SU-DHL-6 (cell line): ENCODE measurements around the gene MAT2A.

Source experiments
- H2AFZ ChIP-seq: fragments of 200-600 bp; sonication (generic); 2 replicates; pipeline ENCODE4 v1.6.1; 2014; ENCODE audit warnings: low read depth, mild to moderate bottlenecking, moderate library complexity, mixed read lengths, antibody characterized with exemption, low read length; ENCODE audit not compliant: severe bottlenecking
- H3F3A ChIP-seq: fragments of 200-600 bp; shearing (Covaris generic); 2 replicates; pipeline ENCODE4 v1.6.0; 2016; ENCODE audit warnings: antibody characterized with exemption, mild to moderate bottlenecking; ENCODE audit not compliant: insufficient read depth
- H3K27ac ChIP-seq: fragments of 200-600 bp; sonication (generic); 2 replicates; pipeline ENCODE4 v1.5.1; 2016; ENCODE audit warnings: low read depth, mild to moderate bottlenecking, low read length, moderate library complexity, mixed read lengths
- H3K27me3 ChIP-seq: fragments of 200-600 bp; sonication (generic), shearing (Covaris generic); 2 replicates; pipeline ENCODE4 v1.6.0; 2014; ENCODE audit warnings: mild to moderate bottlenecking, low read length
- H3K36me3 ChIP-seq: fragments of 200-600 bp; sonication (generic); 2 replicates; pipeline ENCODE4 v1.6.1; 2014; ENCODE audit warnings: mild to moderate bottlenecking, low read length, mixed read lengths
- H3K4me2 ChIP-seq: fragments of 300-600, 200-600 bp; shearing (Covaris generic), sonication (generic); 2 replicates; pipeline ENCODE4 v1.6.0; 2014; ENCODE audit warnings: low read length, low read depth, mild to moderate bottlenecking; ENCODE audit not compliant: poor library complexity, severe bottlenecking
- H3K4me3 ChIP-seq: fragments of 200-600 bp; sonication (generic); 2 replicates; pipeline ENCODE4 v1.5.1; 2014; ENCODE audit warnings: antibody characterized with exemption, low read length, mild to moderate bottlenecking, mixed read lengths; ENCODE audit not compliant: insufficient read depth, poor library complexity, severe bottlenecking
- H3K79me2 ChIP-seq: fragments of 200-600 bp; sonication (generic); 2 replicates; pipeline ENCODE4 v1.6.1; 2014; ENCODE audit warnings: mild to moderate bottlenecking, low read length, moderate library complexity; ENCODE audit not compliant: insufficient read depth
- H3K9ac ChIP-seq: fragments of 200-600 bp; sonication (generic); 2 replicates; pipeline ENCODE4 v1.7.0; 2014; ENCODE audit warnings: mild to moderate bottlenecking, low read length
- H3K9me2 ChIP-seq: fragments of 200-600 bp; sonication (generic); replicated peaks from 2 replicates; pipeline ENCODE4 v1.6.1; 2014; ENCODE audit warnings: low read length; ENCODE audit not compliant: insufficient read depth
- H3K9me3 ChIP-seq: fragments of 200-600 bp; sonication (generic); 2 replicates; pipeline ENCODE4 v1.6.1; 2014; ENCODE audit warnings: low read length, mixed read lengths; ENCODE audit not compliant: insufficient read depth
- H4K20me1 ChIP-seq: fragments of 200-600 bp; sonication (generic); 2 replicates; pipeline ENCODE4 v1.6.1; 2014; ENCODE audit warnings: low read depth, mild to moderate bottlenecking, antibody characterized with exemption, low read length, moderate library complexity, mixed read lengths
- CTCF ChIP-seq: fragments of 200-600 bp; sonication (generic); IDR thresholded peaks from one replicate; pipeline ENCODE4 v1.5.1; 2017; ENCODE audit warnings: antibody characterized with exemption, mild to moderate bottlenecking, low read length, moderate library complexity; ENCODE audit not compliant: insufficient read depth, poor library complexity, severe bottlenecking
- EZH2phosphoT487 ChIP-seq: fragments of 200-600 bp; sonication (generic), shearing (Covaris generic); conservative IDR thresholded peaks from 2 replicates; pipeline ENCODE4 v1.6.1; 2018; ENCODE audit warnings: mild to moderate bottlenecking, antibody characterized with exemption, low read length, moderate library complexity, mixed read lengths

MAT2A gene

DNA sequence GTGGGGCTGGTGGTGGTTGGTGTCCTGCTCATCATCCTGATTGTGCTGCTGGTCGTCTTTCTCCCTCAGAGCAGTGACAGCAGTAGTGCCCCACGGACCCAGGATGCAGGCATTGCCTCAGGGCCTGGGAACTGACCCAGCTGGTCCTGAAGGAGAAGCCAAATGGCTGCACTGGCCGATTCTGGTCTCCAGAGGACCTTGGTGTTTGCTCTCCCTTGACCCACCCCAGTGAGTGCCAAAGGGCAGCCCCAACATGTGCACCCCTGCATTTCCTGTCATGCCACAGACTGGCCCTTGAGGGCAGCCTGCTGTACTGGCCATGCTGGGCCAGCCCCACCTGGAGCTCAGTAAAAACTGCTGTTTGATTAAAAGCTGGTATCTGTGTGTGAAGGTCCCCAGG is 54.1 kb downstream of the MAT2A start:
- Histone ChIP-seq H3F3A (no peaks in the 10 kb centered on the region), H3K9me3 (no peaks in the 10 kb centered on the region), H4K20me1 (no peaks in the 10 kb centered on the region), H3K9ac (no peak overlapping the region), H3K4me3 (no peak overlapping the region), H2AFZ (no peak overlapping the region), H3K9me2 (no peaks in the 10 kb centered on the region), H3K79me2 (peaks cover 15% of the 10 kb centered on the region), H3K27ac (no peak overlapping the region), H3K36me3 (no peaks in the 10 kb centered on the region), H3K4me2 (no peak overlapping the region), H3K27me3 (no peaks in the 10 kb centered on the region)
- TF ChIP-seq CTCF: no peak
- TF ChIP-seq EZH2phosphoT487: no peak
